Aorta (tissue), 5 donors: ENCODE measurements around the gene NT5DC2. TPM values are rescaled to one million over a fixed set of nuclear protein-coding genes. Genes with fewer than 3 reads are reported as not detected.

ENCODE experiments used
- ATAC-seq: fragments of 200-7000 bp; cut with Tn5 transposase; one replicate; pipeline ENCODE4 v1.9.1; 2022; ENCODE audit warnings: moderate library complexity; ENCODE audit not compliant: low FRiP score
- DNase-seq, 2 donors: peaks; one replicate each; pipeline ENCODE4 v3.0.0-alpha.2; 2020
- H3K27ac ChIP-seq, 2 donors: one replicate each; pipeline ENCODE4 v1.5.1; 2013; ENCODE audit warnings: low read length in 2 of 2, mild to moderate bottlenecking in 2 of 2, moderate library complexity in 2 of 2, control low read depth in 1 of 2, inconsistent platforms in 1 of 2, low read depth in 1 of 2
- H3K27me3 ChIP-seq, 2 donors: one replicate each; pipeline ENCODE4 v1.6.1; 2013; ENCODE audit warnings: control low read depth in 1 of 2, low read length in 1 of 2, mild to moderate bottlenecking in 1 of 2, moderate library complexity in 1 of 2; ENCODE audit not compliant: insufficient read depth in 2 of 2, control insufficient read depth in 1 of 2
- H3K36me3 ChIP-seq, 2 donors: one replicate each; pipeline ENCODE4 v1.6.1; 2013; ENCODE audit warnings: control low read depth in 1 of 2, low read length in 1 of 2, mild to moderate bottlenecking in 1 of 2; ENCODE audit not compliant: insufficient read depth in 2 of 2, control insufficient read depth in 1 of 2
- H3K4me1 ChIP-seq, 2 donors: one replicate each; pipeline ENCODE4 v1.6.1; 2013; ENCODE audit warnings: low read length in 2 of 2, control low read depth in 1 of 2, mild to moderate bottlenecking in 1 of 2, moderate library complexity in 1 of 2; ENCODE audit not compliant: insufficient read depth in 2 of 2, control insufficient read depth in 1 of 2
- H3K4me3 ChIP-seq, 2 donors: one replicate each; pipeline ENCODE4 v1.5.1; 2013; ENCODE audit warnings: low read length in 2 of 2, control low read depth in 1 of 2, mild to moderate bottlenecking in 1 of 2
- H3K9me3 ChIP-seq: one replicate; pipeline ENCODE4 v1.6.1; 2013; ENCODE audit warnings: mild to moderate bottlenecking, low read length; ENCODE audit not compliant: control insufficient read depth
- WGBS, 2 donors: extraction: QIAGEN DNeasy Blood & Tissue Kit; methylation state at CpG; one replicate each; pipeline ENCODE4 v1.1.7; 2013; 5-methylcytosine and 5-hydroxymethylcytosine counted together
- intact Hi-C, 2 donors: fragments of 100-400 bp; cut with DNase I; formaldehyde crosslinking; loops; one replicate each; pipeline versions ENCODE4 v1.14.2 to v1.15.0; 2022
- polyA plus RNA-seq, 2 donors: library from polyadenylated mRNA; stranded (reverse); fragments of 200-250 nt; gene quantifications; one replicate each; pipeline ENCODE4 v1.2.3, GENCODE V29; 2013
- total RNA-seq, 2 donors: library from RNA; stranded (reverse); fragmentation: NEBNext Ultra II Directional; extraction: Animal tissue kit (Norgen Biotek cat#: 25700); gene quantifications; one replicate each; pipeline ENCODE4 v1.2.1, GENCODE V29; 2021
- donor health status: healthy with polysubstance abuse.
- donor health status: Bipolar disorder and iron deficiency.
- donor health status: DM: no; HTN: no; CAD: no.
- donor health status: DM: no; HTN: no; CAD: no.
- donor health status: DM: yes; HTN: yes; CAD: no.

Gene NT5DC2
- total and polyA plus RNA-seq, 4 donors = 29.6 to 148 (median 39.6) TPM

- peaks cover 0 to 7% of the 10 kb centered on the region in 2 donors for H3K36me3 ChIP-seq
- H3K9me3 ChIP-seq = no peaks in the 10 kb centered on the region
- WGBS, 2 donors = 87 to 88% methylated on average over 14 of the region's 14 CpGs
- intact Hi-C loops = no loop called here
- H3K27me3 ChIP-seq = no peaks in the 10 kb centered on the region
- H3K4me1 ChIP-seq = no peaks in the 10 kb centered on the region
- H3K4me3 ChIP-seq = no peak overlapping the region
- peak in 1 of 2 donors; percentile 42 for DNase-seq
- no peak for ATAC-seq
- H3K27ac ChIP-seq = peak overlapping the region in 1 of 2 donors; percentile 2
Measured at GRCh38 chr3:52483081-52483480, 50.6 kb downstream of the NT5DC2 start.

DNA sequence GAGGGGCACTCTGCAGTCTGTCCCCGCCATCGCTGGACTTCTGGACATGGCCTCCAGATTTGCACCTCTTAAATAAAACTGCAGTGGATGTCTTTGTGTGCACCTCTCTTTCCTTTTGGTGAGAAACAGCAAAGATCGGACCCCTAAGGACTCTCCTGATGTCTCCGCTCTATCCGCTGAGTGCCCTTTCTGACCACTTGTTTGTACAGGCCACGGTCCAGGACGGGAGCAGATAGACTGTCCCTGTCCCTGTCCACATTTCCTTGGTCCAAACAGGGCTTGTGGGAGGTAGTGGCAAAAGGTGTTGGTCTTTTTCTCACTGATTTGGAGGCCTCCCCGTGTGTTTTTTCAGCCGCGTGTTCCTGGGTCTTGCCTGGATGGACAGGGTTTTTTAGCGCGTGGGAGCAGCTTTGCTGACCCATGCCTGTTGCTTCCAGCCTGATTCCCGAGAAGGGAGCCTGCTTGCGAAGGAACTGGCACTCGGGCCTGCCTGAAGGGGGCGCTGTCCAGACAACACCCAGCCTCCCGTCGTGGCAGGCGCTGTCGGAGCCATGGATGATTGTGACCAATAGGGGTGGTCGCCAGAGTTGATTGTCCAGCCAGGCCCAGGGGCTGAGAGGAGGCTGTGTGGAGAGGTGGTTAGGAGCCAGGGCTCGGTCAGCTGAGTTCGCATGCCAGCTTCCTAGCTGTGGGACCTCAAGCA lies 51.7 kb downstream of the NT5DC2 start:
- intact Hi-C loops = no loop called here
- no peaks in the 10 kb centered on the region for H3K4me1 ChIP-seq
- H3K36me3 ChIP-seq = peaks cover 0 to 7% of the 10 kb centered on the region in 2 donors
- H3K27me3 ChIP-seq = no peaks in the 10 kb centered on the region
- no peak overlapping the region for H3K27ac ChIP-seq
- ATAC-seq = no peak
- no peaks in the 10 kb centered on the region for H3K9me3 ChIP-seq
- H3K4me3 ChIP-seq = no peak overlapping the region
- no peak for DNase-seq
- WGBS, 2 donors = 84% methylated on average over 23 of the region's 23 CpGs

GRCh38 chr3:52480768-52481715 lies 52.6 kb downstream of the NT5DC2 start:
- 73 to 80% methylated on average over 27 of the region's 27 CpGs for WGBS, 2 donors
- Histone ChIP-seq H3K4me1 (no peaks in the 10 kb centered on the region), H3K4me3 (no peak overlapping the region), H3K27me3 (no peaks in the 10 kb centered on the region), H3K36me3 (peaks cover 0 to 7% of the 10 kb centered on the region in 2 donors), H3K9me3 (no peaks in the 10 kb centered on the region), H3K27ac (no peak overlapping the region)
- no peak for DNase-seq
- intact Hi-C loops = no loop called here
- ATAC-seq = no peak

- DNase-seq = peak; percentile 45 to 64
- Histone ChIP-seq H3K9me3 (no peaks in the 10 kb centered on the region), H3K36me3 (peaks cover 0 to 7% of the 10 kb centered on the region in 2 donors), H3K27ac (no peak overlapping the region), H3K4me1 (no peaks in the 10 kb centered on the region), H3K27me3 (no peaks in the 10 kb centered on the region), H3K4me3 (no peak overlapping the region)
- WGBS, 2 donors = 84 to 86% methylated on average over 16 of the region's 16 CpGs
- intact Hi-C loops = no loop called here
- no peak for ATAC-seq
Measured at GRCh38 chr3:52479877-52480575, 53.6 kb downstream of the NT5DC2 start.

GRCh38 chr3:52479037-52479876 lies 54.4 kb downstream of the NT5DC2 start:
- ATAC-seq (no peak), DNase-seq (peak in 1 of 2 donors; percentile 63)
- H3K9me3 ChIP-seq = no peaks in the 10 kb centered on the region
- intact Hi-C loops = no loop called here
- 90 to 91% methylated on average over 7 of the region's 7 CpGs for WGBS, 2 donors
- H3K27me3 ChIP-seq = no peaks in the 10 kb centered on the region
- no peaks in the 10 kb centered on the region for H3K4me1 ChIP-seq
- no peak overlapping the region for H3K27ac ChIP-seq
- no peak overlapping the region for H3K4me3 ChIP-seq
- peaks cover 0 to 7% of the 10 kb centered on the region in 2 donors for H3K36me3 ChIP-seq

DNA sequence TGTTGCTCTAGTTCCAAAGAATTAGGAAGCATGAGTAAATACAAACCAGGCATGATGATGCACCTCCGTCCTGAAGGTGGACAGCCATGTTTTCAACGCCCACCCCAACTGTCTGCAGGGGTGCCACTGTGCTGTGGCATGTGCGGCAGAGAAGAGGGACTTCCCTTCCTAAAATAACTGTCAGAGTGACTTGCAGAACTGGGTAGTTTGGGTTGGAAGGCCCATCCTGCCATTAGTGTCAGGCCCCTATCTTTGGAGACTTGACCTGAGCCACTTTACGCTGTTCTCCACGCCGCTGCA lies 55.9 kb downstream of the NT5DC2 start:
- intact Hi-C loops = no loop called here
- DNase-seq (no peak), ATAC-seq (no peak)
- Histone ChIP-seq H3K9me3 (no peaks in the 10 kb centered on the region), H3K4me1 (no peaks in the 10 kb centered on the region), H3K36me3 (peaks cover 0 to 9% of the 10 kb centered on the region in 2 donors), H3K27me3 (no peaks in the 10 kb centered on the region), H3K27ac (no peak overlapping the region), H3K4me3 (no peak overlapping the region)
- 90 to 93% methylated on average over 6 of the region's 6 CpGs for WGBS, 2 donors

GRCh38 chr3:52477076-52477795 lies 56.4 kb downstream of the NT5DC2 start:
- whole genome bisulfite sequencing, 2 donors = 89 to 91% methylated on average over 16 of the region's 16 CpGs
- DNase-seq (no peak), ATAC-seq (no peak)
- H3K36me3 ChIP-seq = peaks cover 0 to 9% of the 10 kb centered on the region in 2 donors
- H3K4me3 ChIP-seq = no peak overlapping the region
- no peaks in the 10 kb centered on the region for H3K27me3 ChIP-seq
- intact Hi-C loops = no loop called here
- H3K27ac ChIP-seq = no peak overlapping the region
- no peaks in the 10 kb centered on the region for H3K4me1 ChIP-seq
- no peaks in the 10 kb centered on the region for H3K9me3 ChIP-seq
